GM18507 (cell line): ENCODE data around the gene PTX3.

Experiments used
- DNase-seq: peaks from one replicate; pipeline ENCODE4 v3.0.0; 2011; ENCODE audit warnings: low read depth; ENCODE audit not compliant: insufficient read length; ENCODE audit errors: extremely low spot score
- FAIRE-seq: peaks from 2 replicates; lab custom pipeline; 2011; peaks lifted over from hg19 to GRCh38; lab: Jason Lieb, UNC

The PTX3 gene

DNA sequence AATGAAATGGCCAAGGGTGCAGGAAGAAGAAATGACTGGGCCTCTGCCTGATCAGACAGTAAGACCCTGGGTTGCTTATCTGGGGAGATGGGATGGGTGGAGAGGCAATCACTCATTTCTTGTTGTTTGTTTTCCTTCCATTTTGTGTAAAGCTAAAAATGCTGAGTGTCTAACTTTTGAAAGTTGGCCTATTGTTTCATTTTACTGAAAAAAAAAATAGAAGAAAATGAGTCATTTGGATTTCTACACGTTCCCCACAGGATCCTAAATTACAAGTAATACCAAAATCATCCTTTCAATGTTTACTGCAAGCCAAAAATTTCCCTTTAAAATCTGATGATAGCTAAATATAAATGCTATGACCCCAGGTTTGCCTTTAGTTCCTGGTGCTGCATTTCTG is 30.6 kb downstream of the PTX3 start:
- no peak for FAIRE-seq
- no peak for DNase-seq

DNA sequence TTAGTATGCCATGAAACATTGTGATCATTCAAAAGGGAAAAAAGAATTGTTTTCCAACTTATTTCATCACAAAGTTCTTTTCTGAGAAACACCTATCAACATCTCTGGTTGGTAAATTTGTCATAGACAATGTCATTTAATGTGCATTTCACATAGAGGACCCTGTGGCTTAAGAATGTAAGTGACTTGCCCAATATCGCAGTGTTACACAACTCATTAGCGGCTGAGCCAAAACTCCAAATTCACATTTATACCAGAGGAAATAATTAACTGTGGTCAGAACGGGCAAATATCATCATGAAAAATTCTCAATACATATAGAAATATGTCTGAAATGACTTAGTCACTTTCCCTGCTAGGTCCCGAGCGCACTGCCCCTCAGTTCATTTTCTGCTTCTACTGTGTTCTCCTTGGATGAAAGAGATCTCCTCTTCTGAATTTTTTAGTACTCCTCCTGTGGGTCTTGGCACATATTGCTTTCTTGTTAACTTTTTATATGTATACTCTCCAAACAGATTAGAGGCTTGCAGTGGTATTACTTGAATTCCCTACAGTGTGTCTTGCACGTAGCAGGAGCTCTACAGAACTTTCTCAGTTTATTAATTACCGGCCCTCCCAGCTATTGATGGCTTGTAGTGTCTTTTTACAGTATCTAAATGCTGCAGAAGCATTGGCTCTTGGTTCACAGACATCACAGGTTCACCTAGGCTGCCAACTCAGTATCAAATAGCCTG is 33.1 kb downstream of the PTX3 start:
- no peak for DNase-seq
- FAIRE-seq: no peak

DNA sequence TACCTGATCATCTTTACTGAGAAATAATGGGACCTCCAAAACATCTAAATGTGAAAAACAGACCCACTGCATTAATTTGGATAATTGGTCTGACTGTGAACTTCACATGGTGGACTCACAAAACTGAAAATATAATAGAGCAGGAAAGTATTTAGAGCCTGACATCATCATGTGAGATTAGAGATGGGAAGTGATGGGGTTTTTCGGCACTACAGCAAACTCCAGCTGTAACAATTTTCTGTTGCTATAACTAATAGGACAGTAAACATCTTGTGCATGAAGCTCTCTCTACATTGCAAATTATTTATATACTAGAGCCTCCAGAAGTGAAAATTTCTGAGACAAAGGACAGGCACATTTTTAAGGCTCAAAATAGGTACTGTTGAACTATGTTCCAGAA is 34.4 kb downstream of the PTX3 start:
- FAIRE-seq: no peak
- DNase-seq: no peak

GRCh38 chr3:157472648-157473047 is 36.0 kb downstream of the PTX3 start:
- DNase-seq (no peak), FAIRE-seq (no peak)

DNA sequence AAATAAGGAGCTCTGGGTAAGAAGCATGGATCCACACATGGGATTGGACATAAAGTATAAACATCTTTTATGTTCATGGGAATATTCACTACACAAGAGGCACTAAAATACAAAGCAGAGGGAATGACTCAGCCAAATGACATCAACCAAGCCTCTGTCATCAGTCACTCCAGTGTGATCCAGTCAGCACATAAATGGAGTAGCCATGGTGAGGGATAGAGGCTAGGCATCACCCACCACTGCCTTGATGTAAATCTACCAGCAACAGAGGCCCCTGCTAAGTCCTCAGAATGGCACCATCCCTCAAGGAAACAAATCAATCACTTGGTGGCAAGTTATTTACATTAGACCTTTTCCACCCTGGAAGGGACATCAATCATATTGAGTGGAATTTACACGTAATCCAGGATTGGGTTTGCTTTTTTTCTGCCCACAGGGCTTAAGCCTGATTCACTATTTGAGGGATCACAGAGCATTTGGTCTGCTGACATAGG is 39.3 kb downstream of the PTX3 start:
- DNase-seq (no peak), FAIRE-seq (no peak)

DNA sequence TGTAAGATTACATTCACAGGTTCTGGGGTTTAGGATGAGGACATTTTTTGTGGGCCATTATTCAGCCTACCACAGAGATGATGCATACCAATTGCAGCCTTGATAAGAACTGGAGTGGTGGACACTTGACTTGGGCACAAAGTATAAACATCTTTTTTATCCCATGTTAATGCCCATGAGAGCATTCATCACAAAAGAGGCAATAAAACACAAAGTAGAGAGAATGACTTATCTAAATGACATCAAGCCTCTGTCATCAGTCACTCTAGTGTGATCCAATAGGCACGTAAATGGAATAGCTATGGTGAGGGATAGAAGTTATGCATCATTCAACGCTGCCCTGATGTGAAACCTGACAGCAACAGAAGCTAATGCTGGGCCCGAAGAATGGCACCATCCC is 40.8 kb downstream of the PTX3 start:
- DNase-seq: no peak
- no peak for FAIRE-seq

DNA sequence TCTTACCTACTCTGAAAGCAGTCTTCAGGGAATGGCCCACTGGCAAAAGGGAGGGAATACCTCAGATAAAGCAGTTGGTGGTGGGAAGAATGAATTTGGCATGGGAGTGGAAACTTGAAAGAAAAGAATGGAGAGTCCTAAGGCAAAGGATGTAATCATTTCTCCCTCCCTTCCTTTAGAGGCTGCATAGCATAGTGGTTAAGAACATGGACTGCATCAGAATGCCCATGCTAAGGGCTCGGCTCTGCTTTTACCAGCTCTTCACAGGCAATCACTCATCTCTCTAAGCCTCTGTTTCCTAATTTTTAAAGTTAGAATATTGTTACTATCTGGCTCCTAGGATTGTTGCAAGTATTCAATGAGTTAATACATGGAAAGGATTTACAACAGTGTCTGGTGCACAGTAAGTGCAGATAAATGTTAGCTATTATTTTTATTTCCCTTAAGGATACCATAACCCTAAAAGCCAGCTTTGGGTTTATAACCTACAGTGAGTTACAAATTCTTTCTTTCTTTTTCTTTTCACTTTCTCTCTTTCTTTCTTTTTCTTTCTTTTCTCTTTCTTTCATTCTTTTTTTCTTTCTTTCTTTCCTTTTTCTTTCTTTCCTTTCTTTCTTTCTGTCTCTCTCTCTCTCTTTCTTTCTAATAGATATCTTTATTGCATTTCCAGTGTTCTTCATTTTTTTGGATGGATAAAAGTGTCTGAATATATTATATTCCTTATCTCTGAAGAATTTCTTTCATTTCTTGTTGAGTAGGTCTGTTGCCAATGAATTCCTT is 43.0 kb downstream of the PTX3 start:
- DNase-seq (no peak), FAIRE-seq (no peak)

GRCh38 chr3:157487339-157487738 is 50.7 kb downstream of the PTX3 start:
- FAIRE-seq (no peak), DNase-seq (no peak)

- no peak for FAIRE-seq
Observed at GRCh38 chr3:157488144-157488543, 51.5 kb downstream of the PTX3 start.

DNA sequence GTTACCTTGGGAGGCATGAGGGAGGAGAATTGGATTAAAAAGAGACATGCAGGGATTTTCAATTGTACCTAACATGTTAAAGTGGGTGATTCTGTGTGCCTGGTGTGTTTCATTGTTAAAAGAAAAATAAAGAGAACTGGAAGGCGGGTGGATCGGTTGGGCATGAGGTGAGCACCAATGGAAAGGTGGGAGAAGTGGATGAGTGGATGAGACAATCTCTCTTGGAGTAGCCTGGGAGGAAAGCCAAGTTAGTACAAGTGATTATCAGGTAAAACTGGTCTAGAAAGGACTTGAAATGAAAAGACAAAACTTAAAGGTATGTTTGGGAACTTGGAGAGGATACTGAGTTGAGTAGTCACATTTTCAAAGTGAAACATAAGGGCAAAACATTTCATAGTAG is 54.5 kb downstream of the PTX3 start:
- DNase-seq (no peak), FAIRE-seq (no peak)

More at GRCh38 chr3:157488144-157488543, 51.5 kb downstream of the PTX3 start:
- no peak for DNase-seq
